22Rv1 (cell line): ENCODE data around the gene RNF220.

Source experiments
- ZFX ChIP-seq: fragments of 450-650 bp; IDR thresholded peaks from 2 replicates; pipeline ENCODE4 v1.6.1; 2017; ENCODE audit warnings: antibody characterized with exemption, borderline replicate concordance
- TF ChIP-seq, protein P1 (sequence below): fragments of 450-650 bp; IDR thresholded peaks from 2 replicates; pipeline ENCODE4 v1.5.1; 2017; ENCODE audit warnings: mild to moderate bottlenecking

DNA sequence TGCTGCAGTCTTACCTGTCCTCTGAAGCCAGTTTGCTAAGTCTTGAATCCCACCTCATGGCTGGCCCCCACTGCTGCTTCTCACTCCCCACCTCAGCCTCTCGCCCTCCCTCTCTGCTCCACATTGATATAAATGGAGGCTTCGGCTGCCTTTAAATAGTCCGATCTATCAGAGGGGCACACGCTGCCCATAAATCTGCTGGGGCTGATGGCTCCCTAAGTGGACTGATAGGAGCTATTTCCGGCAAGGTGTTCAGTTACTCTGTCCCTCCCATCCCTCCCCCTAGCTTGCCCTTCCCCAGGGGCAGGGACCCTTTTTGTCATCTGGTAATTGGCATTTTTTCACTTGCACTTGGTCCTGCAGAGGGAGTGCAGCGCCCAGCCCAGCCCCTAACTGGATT, 160.8 kb downstream of the RNF220 start:
- TF ChIP-seq ZFX = no peak
- TF ChIP-seq, protein P1, sequence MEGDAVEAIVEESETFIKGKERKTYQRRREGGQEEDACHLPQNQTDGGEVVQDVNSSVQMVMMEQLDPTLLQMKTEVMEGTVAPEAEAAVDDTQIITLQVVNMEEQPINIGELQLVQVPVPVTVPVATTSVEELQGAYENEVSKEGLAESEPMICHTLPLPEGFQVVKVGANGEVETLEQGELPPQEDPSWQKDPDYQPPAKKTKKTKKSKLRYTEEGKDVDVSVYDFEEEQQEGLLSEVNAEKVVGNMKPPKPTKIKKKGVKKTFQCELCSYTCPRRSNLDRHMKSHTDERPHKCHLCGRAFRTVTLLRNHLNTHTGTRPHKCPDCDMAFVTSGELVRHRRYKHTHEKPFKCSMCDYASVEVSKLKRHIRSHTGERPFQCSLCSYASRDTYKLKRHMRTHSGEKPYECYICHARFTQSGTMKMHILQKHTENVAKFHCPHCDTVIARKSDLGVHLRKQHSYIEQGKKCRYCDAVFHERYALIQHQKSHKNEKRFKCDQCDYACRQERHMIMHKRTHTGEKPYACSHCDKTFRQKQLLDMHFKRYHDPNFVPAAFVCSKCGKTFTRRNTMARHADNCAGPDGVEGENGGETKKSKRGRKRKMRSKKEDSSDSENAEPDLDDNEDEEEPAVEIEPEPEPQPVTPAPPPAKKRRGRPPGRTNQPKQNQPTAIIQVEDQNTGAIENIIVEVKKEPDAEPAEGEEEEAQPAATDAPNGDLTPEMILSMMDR = no peak
